Stimulated activated CD4-positive, alpha-beta T cell treated with anti-CD3 and anti-CD28 coated beads, Interleukin-1b, Interleukin-23, amount 100 ng/mL, for 24 hours (primary cell): ENCODE data around the gene CDC42EP1.
"Not testable (repeated sequence)": the region's sequence is repeated elsewhere in the genome, so short reads cannot be mapped to it uniquely, and the experiment has no call there.

ENCODE experiments used
- DNase-seq, 4 experiments: peaks; one replicate each; pipeline ENCODE4 v3.0.0-alpha.2; 2020; ENCODE audit warnings: low read depth in 4 of 4, low spot score in 1 of 4

CDC42EP1 gene

GRCh38 chr22:37575490-37576003 lies 15.3 kb downstream of the CDC42EP1 start:
- no peak for DNase-seq

GRCh38 chr22:37578002-37578401 lies 17.7 kb downstream of the CDC42EP1 start:
- no peak for DNase-seq

- no peak for DNase-seq
Observed at GRCh38 chr22:37581504-37581903, 21.2 kb downstream of the CDC42EP1 start.

- DNase-seq: no peak
Observed at GRCh38 chr22:37582526-37582925, 22.2 kb downstream of the CDC42EP1 start.

GRCh38 chr22:37588546-37589215 lies 28.4 kb downstream of the CDC42EP1 start:
- DNase-seq: no peak

- DNase-seq: no peak
Observed at GRCh38 chr22:37589636-37590035, 29.4 kb downstream of the CDC42EP1 start.

GRCh38 chr22:37591081-37591480 lies 30.8 kb downstream of the CDC42EP1 start:
- DNase-seq: not testable (repeated sequence)

GRCh38 chr22:37591823-37592404 lies 31.6 kb downstream of the CDC42EP1 start:
- DNase-seq: no peak

GRCh38 chr22:37594237-37594636 lies 34.0 kb downstream of the CDC42EP1 start:
- no peak for DNase-seq

- DNase-seq: no peak
Observed at GRCh38 chr22:37599153-37599552, 38.9 kb downstream of the CDC42EP1 start.

- no peak for DNase-seq
Observed at GRCh38 chr22:37601203-37601539, 40.9 kb downstream of the CDC42EP1 start.

GRCh38 chr22:37601540-37602442 lies 41.5 kb downstream of the CDC42EP1 start:
- no peak for DNase-seq

GRCh38 chr22:37602546-37603277 lies 42.4 kb downstream of the CDC42EP1 start:
- not testable (repeated sequence) for DNase-seq

GRCh38 chr22:37604074-37604473 lies 43.8 kb downstream of the CDC42EP1 start:
- no peak for DNase-seq

- DNase-seq: no peak
Observed at GRCh38 chr22:37604875-37605274, 44.6 kb downstream of the CDC42EP1 start.

- peak; percentile 83 to 96 (median 88) for DNase-seq
Observed at GRCh38 chr22:37607010-37607934, 47.0 kb downstream of the CDC42EP1 start.

- DNase-seq: peak in 1 of 4 experiments; percentile 9
Observed at GRCh38 chr22:37607935-37608476, 47.7 kb downstream of the CDC42EP1 start.

GRCh38 chr22:37608477-37609239 lies 48.4 kb downstream of the CDC42EP1 start, which contains the start of gene GGA1:
TSS of gene GGA1 (plus strand) at chr22:37608834. CDS start at chr22:37608861, 27 bp downstream.
- DNase-seq: peak; percentile 84 to 93 (median 88)
